Measurements from ENCODE around the gene SNX14.

Gene SNX14

DNA sequence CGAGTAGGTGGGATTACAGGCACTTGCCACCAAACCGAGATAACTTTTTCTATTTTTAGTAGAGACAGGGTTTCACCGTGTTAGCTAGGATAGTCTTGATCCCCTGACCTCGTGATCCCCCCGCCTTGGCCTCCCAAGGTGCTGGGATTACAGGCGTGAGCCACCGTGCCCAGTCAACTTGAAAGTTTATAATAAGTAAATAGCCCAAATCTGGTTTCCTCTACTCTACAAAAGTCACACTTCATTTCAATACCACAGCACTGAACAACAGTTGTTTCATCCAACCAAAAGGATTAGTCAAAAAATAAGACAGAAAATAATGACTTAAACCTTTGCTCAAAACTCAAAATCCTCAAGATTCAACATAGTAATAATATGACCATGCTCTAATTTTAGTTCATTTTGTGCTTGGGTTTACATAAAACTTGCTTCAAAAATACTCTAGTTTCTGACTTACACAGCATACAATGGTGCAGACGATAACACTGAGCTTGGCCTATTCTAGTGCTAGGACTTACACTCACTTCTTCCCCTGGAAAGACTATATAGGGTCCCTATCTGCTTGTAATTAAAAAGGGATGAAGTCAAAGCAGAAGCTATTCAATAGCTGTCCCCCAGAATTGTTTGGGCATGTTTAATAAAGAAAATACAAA is 87.1 kb downstream of the SNX14 start:
- DNase-seq (ENCODE audit: low spot score): no peak

DNA sequence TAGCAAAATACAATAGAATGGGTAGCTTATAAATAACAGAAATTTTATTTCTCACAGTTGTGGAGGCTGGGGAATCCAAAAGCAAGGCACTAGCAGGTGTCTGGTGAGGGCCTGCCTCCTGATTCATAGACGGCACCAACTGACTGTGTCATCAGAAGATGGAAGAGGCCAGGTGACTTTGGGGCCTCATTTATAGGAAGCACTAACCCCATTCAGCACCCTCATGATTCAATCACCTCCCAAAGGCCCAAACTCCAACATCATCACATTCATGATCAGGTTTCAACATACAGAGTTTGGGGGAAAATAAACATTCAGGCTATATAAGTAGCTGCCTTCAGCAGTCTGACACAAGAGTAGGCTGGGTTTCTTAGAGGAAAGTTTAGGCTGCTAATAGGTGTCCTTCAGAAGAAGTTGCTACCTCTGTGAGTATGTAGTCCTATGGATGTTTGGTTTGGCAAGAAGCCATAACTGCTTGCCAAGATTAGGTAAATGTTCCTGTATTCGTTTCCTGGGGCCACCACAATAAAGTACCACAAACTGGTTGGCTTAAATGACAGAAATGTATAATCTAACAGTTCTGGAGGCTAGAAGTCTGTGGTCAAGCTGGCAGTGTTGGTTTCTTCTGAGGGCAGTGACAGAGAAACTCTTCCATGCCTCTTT is 94.9 kb downstream of the SNX14 start:
- DNase-seq (ENCODE audit: low spot score): no peak

DNA sequence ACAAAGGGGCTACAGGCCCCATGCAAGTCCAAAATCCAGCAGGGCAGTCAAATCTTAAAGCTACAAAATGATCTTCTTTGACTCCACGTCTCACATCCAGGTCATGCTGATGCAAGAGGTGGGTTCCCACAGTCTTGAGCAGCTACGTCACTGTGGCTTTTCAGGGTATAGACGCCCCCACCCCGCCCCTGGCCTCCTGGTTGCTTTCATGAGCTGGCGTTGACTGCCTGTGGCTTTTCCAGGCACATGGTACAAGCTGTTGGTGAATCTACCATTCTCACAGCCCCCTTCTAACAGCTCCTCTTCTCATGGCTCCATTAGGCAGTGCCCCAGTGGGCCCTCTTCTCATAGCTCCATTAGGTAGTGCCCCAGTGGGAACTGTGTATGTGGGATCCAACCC is 96.8 kb downstream of the SNX14 start:
- DNase-seq (ENCODE audit: low spot score): no peak

DNA sequence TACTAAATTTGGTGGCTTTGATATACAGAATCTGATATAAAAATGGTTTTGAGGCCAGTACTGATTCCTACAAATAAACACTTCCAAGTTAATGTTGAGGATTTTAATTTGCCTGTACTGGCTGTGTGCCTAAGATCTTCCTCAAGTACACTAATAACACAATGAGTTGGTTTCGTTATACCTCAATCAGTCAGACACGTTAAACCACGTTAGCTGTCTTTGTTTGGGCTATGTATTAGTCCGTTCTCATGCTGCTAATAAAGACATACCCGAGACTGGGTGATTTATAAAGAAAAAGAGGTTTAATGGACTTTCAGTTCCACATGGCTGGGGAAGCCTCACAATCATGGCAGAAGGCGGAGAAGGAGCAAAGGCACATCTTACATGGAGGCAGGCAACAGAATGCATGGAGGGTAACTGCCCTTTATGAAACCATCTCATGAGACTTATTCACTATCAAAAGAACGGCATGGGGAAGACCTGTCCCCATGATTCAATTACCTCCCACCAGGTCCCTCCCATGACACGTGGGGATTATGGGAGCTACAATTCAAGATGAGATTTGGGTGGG is 97.6 kb downstream of the SNX14 start:
- no peak for DNase-seq (ENCODE audit: low spot score)

DNA sequence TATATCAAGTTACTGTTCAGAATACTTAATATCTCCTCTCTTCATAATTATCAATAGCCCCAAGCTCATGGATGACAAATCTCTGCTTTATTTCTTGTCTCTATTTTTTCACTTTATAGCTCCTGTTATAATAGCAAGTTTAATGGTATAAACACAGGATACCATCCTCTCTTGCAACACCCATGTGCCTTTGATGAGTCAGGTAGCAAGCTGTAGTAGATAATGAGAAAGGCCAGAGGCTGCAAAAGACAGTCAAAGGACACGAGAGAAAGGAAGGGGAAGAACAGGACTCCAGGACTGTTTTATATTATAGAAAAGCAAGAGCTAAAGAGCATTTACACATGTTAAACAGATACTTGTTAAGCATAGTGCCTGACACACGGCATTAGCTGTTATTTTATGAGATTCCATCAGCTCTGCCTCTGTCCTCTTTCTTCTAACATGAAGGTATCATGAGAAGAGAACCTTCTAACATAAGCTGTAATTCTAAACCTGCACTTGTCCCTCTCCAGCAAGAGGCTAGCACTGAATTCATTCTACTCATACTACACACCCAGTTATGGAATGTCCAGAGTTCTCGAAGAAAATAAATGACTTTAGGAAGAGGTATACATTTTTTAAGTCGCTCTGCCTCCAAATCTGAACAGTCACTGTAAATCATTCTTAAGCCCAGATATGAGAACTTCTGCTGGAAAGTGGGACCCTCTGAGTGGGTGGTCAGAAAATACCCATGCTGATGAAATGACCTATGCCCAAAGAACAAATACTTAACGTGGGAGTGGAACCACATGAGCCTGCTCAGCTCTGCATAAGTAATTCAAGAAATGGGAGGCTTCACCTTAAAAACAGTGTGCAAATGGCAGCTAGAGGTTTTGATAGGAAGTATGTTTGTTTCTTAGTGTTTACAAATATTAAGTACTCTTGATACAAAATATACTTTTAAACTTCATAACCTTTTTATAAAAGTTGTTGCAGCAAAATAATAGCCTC is 98.8 kb downstream of the SNX14 start:
- DNase-seq (ENCODE audit: low spot score): no peak

DNA sequence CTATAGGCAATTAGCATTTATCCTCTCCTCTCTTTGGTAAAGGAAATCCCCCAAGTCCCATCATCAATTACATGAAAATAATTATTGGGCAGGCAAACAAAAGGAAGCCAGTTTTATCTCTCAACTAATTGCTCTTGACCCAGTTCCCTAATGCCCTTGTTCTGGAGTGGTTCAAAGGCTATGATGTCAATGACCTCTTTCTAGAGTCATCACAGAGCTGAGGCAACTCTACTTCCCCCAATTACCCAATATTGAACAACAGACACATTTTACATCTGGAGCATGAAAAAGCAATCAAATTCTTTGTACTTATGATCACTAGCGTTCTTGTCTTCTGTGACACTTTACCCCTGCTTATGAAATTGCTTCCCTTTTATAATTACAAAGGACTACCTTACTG is 100.3 kb downstream of the SNX14 start:
- no peak for DNase-seq (ENCODE audit: low spot score)

DNA sequence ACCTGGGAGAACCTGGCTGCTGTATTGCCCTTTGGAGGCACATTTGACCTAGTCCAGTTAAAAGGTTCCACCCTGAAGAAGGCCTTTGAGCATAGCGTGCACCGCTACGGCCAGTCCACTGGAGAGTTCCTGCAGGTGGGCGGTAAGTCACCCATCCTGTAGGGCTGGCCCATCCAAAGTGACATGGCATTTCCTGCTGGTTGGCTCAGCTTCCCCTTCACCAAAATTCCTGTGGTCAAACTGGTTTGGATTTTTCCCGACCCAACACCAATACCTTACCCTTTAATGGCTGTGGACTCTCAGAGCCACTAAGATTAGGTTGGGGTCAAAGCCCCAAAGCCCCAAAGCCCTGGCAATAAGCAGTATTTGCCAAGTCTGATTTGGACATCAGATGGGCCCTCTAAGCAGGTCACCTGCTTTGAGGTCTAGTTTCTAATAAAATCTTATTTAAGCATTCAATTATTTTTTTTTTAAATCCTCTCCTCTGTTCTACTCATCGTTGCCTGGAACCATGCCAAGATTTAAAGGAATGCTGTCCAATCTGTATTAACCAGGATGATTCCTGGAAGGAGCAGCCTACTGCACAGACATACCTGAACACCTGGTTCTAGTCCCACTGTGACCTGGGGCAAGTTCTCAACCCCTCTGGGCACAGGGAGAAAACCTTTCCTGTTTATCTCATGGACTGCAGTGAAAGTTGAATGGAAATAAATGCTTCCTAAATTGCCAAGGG is 103.0 kb downstream of the SNX14 start:
- DNase-seq (ENCODE audit: low spot score): no peak

DNA sequence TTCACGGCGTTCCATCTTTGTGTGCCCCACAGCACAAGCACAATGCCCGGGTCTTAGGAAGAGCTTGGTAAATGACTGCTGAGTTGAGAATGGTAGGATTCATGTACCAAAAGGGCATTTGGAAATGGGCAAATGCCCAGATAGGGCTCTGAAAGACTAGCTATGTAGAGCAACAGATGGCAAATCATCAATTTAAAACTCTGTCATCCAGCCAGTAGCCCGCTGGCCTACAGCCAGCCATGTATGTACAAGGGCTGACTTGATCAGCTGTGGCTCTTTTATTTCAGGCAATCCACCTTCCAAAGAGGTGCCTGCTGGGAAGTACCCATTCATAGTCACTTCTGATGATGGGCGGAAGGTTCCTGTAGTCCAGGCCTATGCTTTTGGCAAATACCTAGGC is 108.7 kb downstream of the SNX14 start:
- no peak for DNase-seq (ENCODE audit: low spot score)

DNA sequence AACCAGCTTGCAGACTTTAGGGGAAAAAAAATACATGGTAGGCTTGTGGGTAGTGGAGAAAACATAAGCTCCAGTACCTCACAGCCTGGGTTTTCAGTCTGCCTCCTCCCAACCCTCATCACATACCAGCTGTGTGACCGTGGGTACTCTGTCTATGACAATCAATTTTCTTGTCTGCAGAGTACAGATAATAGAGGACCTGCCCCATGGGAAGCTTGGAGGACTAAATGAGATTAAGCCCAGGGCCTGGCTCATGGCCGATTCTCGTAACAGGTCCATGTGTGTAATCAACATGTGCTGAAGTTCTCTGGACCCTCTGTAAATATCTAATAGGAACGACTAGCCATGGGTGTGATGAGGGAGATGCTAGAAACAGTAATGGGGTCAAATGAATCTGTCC is 109.8 kb downstream of the SNX14 start:
- no peak for DNase-seq (ENCODE audit: low spot score)

DNA sequence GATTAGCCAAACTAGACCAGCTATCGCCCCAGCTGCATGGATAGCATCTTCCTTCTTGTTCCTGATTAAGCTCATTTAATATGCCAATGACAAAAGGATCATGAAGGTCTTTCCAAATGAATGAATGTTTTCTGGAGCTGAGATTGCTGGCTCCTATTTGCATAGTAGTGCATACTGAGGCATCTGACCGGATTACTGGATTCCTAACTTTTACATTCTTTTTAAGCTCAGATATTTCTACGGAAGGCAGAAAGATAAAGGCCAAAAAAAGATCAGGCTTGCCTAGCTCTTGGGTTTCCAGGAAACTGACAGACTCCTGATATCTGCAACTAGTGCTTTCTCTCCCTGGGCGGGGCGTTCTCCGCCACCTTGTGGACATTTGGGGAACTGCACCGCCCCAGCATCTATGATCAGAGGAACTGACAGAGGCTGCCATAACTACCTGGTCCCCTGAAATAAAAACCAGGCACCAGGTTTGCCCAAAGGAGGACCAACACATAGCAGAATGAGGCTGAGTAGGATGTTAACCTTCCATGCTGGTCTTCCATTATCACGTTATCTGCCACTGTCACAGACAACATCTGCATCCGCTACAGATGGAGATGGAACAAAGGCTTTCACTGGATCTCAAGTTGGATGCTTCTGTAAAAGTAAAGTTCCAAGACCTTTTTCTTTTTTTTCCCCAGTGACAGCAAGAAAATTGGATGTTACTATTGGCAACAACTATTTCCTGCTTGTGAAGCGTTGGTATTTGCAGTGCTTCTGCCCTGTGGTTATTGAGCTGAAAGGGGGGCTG is 110.6 kb downstream of the SNX14 start:
- peak; percentile 82 for DNase-seq (ENCODE audit: low spot score)

DNA sequence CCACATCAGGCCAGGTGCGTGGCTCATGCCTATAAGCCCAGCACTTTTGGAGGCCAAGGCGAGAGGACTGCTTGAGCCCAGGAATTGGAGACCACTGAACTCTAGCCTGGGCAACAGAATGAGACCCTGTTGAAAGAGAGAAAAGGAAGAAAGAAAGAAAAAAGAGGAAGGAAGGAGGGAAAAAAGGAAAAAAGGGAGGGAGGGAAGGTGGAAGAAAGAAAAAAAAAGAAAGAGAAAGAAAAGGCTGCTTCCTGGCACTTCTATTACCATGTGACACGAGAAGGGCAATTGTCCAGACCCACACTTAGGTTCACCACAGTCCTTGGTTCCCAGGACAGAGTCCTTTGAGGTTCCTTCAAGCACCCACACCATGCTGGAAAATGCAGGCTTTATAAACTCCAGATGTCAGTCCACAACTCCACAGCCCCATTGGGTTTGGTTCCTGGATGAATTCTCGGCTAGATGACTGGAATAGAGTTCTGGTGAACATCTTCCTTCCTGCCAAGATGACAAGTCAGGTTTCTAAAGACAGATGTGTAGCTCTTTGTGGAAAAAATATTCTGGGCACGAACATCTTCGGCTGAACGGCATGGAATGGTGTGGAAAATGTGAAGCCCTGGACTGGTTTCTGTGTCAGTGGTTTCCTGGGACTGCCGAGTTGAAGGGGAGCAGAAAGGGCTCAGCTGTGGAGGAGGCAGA is 111.3 kb downstream of the SNX14 start:
- no peak for DNase-seq (ENCODE audit: low spot score)

DNA sequence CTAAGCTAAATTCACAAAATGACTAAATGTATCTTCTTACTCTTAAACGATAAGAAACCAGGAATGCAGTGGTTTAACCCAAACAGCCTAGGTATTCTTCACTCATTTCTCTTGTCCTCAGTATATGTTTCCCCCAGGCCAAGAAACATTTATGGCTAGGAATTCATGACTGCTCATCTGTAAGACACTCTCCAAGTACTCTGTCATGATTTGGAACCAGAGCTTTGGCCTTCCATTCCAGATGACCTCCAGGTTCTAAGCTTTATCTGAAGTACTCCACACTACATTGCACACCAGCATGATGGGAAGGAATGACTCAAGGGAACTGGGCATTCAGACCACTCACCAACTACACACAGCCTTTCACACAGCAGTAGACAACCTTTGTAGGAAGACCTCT is 114.5 kb downstream of the SNX14 start:
- no peak for DNase-seq (ENCODE audit: low spot score)

DNA sequence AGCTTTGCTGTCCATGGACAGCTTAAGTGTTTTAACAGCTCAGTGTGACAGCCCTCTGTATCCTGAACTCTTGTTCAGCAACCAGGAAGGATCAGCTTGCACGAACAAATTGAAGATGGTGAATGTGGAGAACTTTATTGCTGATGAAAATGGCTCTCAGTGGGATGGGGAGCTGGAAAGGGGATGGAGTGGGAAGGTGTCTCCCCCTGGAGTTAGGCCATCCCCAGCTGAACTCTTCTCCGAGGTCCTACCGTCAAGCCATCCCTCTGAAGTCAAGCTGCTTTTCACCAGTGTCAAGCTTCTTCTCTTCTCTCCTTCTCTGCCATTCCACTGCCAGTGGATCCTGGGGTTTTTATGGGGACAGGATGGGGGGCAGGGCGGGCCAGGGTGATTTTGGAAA is 117.1 kb downstream of the SNX14 start:
- no peak for DNase-seq (ENCODE audit: low spot score)

DNA sequence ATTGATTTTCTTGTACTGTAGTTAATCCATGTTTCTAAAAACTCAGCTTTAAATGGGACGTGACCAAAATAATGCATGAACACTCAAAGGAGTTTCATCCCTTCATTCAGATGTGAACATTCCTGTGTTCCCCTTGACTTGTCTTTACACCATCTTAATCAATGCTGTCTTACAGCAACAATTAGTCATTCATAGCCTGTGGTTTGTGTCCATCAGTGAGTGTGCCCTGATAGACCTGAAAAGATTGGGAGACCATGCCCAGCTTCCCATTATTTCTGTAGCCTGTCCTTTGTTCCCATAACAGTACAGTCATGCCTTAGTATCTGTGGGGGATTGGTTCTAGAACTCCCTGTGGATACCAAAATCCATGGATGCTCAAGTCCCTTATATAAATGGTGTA is 119.9 kb downstream of the SNX14 start:
- DNase-seq (ENCODE audit: low spot score): no peak

DNA sequence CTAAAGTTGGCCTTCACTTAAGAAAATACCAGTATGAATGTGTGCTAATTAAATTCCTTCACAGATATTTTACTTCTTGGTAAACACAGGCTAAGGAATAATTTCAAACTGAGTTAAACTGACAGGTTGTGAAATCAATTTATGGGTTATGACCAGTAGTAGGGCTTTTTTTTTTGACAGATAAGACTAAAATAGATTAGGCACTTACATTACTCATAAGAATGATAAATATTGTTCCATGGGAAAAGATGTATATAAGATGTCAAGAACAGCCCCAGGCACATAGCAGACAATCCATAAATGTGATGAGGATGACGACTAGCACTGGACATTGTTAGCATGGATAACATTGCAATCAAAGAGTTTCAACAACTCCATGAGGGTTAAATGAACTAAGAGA is 120.9 kb downstream of the SNX14 start:
- no peak for DNase-seq (ENCODE audit: low spot score)

DNA sequence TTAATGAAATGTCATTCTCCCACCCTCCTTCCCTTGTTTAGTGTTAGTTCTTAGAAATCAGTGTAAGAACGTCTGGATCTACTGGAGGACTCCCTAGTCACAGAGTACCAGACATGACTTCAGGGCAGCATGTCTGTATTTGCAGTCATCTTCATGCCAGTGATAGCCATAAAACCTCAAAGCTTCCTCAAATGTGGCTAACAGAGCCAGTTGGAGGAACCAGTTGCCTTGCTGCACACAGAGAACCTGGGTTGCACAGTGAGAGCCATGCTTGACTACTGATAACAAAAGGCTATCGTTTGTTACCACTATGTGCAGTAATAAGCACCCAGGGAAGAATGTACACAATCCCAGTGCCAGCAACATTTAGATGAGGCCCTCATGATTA is 123.6 kb downstream of the SNX14 start:
- no peak for DNase-seq (ENCODE audit: low spot score)

DNA sequence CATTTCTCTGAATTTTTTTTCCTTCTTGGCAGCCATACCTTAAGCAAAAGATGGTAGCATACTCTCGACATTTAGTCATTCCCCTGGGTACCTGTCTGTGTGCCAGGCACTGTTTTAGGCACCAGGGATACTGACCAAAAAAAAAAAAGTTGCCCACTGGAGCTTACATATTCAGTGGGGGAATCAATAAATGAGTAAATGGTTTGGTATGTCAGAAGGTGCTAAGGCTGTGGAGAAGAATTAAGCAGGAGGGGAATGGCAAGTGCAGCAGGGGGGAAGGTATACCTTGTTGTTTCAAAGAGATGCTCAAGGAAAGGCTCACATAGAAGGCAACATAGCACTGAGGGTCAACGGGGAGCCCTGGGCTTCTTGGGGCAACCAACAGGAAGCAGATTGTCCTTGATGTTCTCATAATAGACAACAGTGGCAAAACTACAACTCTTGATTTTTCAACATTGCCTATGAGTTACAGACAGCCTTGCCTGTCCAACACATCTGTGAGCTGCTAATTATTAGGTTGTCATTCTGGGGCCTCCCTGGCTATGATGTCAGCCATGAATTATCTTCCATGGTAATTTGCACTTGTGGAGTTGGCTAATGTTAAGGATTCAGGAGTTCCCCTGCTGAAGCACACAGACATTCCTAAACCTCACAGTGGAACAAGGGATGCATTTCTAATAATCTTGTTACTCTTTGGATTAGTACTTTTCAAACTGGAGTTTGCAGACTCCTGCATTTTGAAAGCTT is 124.2 kb downstream of the SNX14 start:
- no peak for DNase-seq (ENCODE audit: low spot score)

DNA sequence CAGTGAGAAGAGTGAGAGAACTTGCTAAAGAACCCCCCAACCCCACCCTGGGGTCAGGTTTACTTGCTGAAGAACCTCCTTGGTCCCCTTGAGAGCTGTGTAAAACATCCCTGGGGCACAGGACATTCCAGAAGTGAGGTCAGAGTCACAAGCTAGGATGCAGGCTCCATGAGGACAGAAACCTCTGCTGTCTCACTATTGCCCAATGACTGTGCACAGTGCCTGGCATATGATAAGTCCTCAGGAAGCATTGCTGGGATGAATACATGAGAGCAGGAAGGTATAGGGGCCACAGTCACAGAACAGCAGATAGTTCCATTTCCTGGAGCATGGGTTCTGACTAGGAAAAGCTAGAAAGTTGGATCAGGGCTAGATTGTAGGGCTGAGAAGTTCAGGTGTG is 125.3 kb downstream of the SNX14 start:
- no peak for DNase-seq (ENCODE audit: low spot score)

DNA sequence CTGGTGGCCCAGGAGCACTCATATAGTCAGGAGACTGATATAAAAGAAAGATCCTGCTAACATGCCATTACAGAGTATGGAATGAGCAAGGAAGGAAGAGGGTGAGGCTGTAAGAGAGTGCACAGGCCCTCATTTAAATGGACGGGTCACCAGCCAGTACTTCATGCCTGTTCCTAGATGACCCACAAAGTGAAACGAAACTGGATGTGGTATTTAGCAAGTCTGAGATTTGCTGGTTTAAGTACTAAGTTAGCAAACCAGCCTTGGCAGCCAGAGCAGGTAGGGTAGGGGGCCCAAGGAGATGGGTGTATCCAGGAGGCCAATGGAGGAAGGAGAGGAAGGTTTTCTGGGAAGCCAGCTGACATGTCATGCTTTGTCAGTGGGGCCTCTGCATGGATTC is 127.9 kb downstream of the SNX14 start:
- DNase-seq (ENCODE audit: low spot score): no peak

DNA sequence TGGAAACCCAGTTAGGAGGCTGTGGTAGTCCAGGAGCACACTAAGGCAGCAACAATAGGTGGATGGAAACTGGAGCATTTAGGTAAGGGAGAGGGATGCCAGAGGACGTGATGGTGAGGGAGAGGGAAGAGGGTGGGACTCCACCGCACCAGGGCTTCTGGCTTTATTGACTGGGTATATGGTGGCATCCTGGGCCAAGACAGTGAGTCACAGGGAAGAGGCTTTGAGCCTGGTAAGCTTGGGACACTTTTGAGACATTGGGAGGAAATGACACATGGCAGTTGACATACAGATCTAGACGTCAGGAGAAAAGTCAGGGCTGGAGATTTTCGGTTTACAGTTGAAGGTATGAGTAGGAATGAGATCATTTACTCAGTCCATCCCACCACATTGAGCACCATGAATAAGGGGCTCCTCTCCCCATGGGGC is 128.9 kb downstream of the SNX14 start:
- DNase-seq (ENCODE audit: low spot score): no peak
